HCT116 (cell line): Measurements from ENCODE around the gene CALN1. TPM values are rescaled to one million over a fixed set of nuclear protein-coding genes. Genes with fewer than 3 reads are reported as not detected.

Experiments
- ATAC-seq: fragments of 200-7000 bp; cut with Tn5 transposase; 2 replicates; pipeline ENCODE4 v1.9.1; 2020; ENCODE audit warnings: mild to moderate bottlenecking, moderate library complexity
- BruUV-seq: library from RNA; stranded (reverse); fragments of 400-500 nt; replicated peaks from 2 replicates; lab custom pipeline; 2021; lab: Mats Ljungman, UMichigan
- CTCF ChIA-PET: fragments of 300-600 bp; sonication (Branson Sonifier 250); formaldehyde crosslinking; loops from one replicate; lab custom pipeline; 2021; ENCODE audit warnings: antibody characterized with exemption; lab: Charles Lee
- POLR2A ChIA-PET: fragments of 300-600, 350-600 bp; sonication (Branson Sonifier 250); formaldehyde crosslinking; loops from one replicate; lab custom pipeline; 2021; ENCODE audit warnings: antibody characterized with exemption; lab: Charles Lee
- RAD21 ChIA-PET, 2 experiments: fragments of 300-600 bp; sonication (Branson Sonifier 250); formaldehyde crosslinking; loops; one replicate each; lab custom pipeline; 2023; ENCODE audit warnings: low total read pairs in 2 of 2; ENCODE audit not compliant: uncharacterized antibody in 2 of 2, unreplicated experiment in 2 of 2, low non-redundant PET in 1 of 2; lab: Charles Lee
- DNase-seq: peaks from one replicate; pipeline ENCODE4 v3.0.0-alpha.2; 2010; ENCODE audit warnings: low read depth, low spot score
- H2AFZ ChIP-seq: fragments of 200-600 bp; shearing (Covaris generic), sonication (generic); 2 replicates; pipeline ENCODE4 v1.6.1; 2017; ENCODE audit warnings: low read depth, mixed run types, mixed read lengths, antibody characterized with exemption, low read length; ENCODE audit not compliant: poor library complexity, severe bottlenecking
- H3K27ac ChIP-seq: 2 replicates; pipeline ENCODE4 v1.5.1; 2012; ENCODE audit warnings: low read depth, low read length
- H3K27me3 ChIP-seq: fragments of 200-600 bp; sonication (generic); 2 replicates; pipeline ENCODE4 v1.6.1; 2016; ENCODE audit warnings: mixed run types, low read length, mixed read lengths; ENCODE audit not compliant: insufficient read depth
- H3K36me3 ChIP-seq, 2 experiments: fragments of 200-500 bp in 1 of 2; fragments of 200-600 bp in 1 of 2; sonication (Bioruptor generic) in 1 of 2; sonication (generic) in 1 of 2; 2 replicates each; pipeline versions ENCODE4 v1.5.1 to v1.6.1; 2014 to 2016; ENCODE audit warnings: low read length in 2 of 2, inconsistent platforms in 1 of 2, mixed read lengths in 1 of 2, mixed run types in 1 of 2; ENCODE audit not compliant: insufficient read depth in 2 of 2, control insufficient read depth in 1 of 2
- H3K4me1 ChIP-seq, 2 experiments: fragments of 200-600 bp in 1 of 2; sonication (generic) in 1 of 2; 2 replicates each; pipeline versions ENCODE4 v1.5.1 to v1.6.1; 2012 to 2017; ENCODE audit warnings: low read length in 2 of 2, inconsistent platforms in 1 of 2, mild to moderate bottlenecking in 1 of 2, mixed read lengths in 1 of 2, mixed run types in 1 of 2, moderate library complexity in 1 of 2; ENCODE audit not compliant: insufficient read depth in 2 of 2, control insufficient read depth in 1 of 2
- H3K4me2 ChIP-seq: fragments of 200-600 bp; sonication (generic); 2 replicates; pipeline ENCODE4 v1.6.1; 2017; ENCODE audit warnings: mixed run types, low read length, mixed read lengths
- H3K4me3 ChIP-seq, 2 experiments: fragments of 200-600 bp in 1 of 2; sonication (generic) in 1 of 2; replicated peaks in 1 of 2; 2 replicates each; pipeline ENCODE4 v1.5.1; 2011 to 2016; ENCODE audit warnings: low read length in 2 of 2, control low read depth in 1 of 2, low read depth in 1 of 2, mild to moderate bottlenecking in 1 of 2, mixed read lengths in 1 of 2, mixed run types in 1 of 2
- H3K79me2 ChIP-seq: fragments of 200-600 bp; sonication (generic); 2 replicates; pipeline ENCODE4 v1.6.1; 2017; ENCODE audit warnings: mild to moderate bottlenecking, mixed run types, low read length, moderate library complexity, mixed read lengths; ENCODE audit not compliant: insufficient read depth
- H3K9ac ChIP-seq: fragments of 200-600 bp; sonication (generic); 2 replicates; pipeline ENCODE4 v1.6.1; 2016; ENCODE audit warnings: low read length, mixed read lengths
- H3K9me2 ChIP-seq: fragments of 200-600 bp; sonication (generic), shearing (Covaris generic); 2 replicates; pipeline ENCODE4 v1.6.1; 2017; ENCODE audit warnings: mixed run types, mild to moderate bottlenecking, moderate library complexity; ENCODE audit not compliant: insufficient read depth
- H3K9me3 ChIP-seq, 2 experiments: fragments of 200-500 bp in 1 of 2; fragments of 200-600 bp in 1 of 2; sonication (Bioruptor generic) in 1 of 2; sonication (generic) in 1 of 2; 2 replicates each; pipeline ENCODE4 v1.6.1; 2014 to 2017; ENCODE audit warnings: low read length in 2 of 2, mixed read lengths in 2 of 2, inconsistent platforms in 1 of 2, low read depth in 1 of 2, mild to moderate bottlenecking in 1 of 2, mixed run types in 1 of 2, moderate library complexity in 1 of 2; ENCODE audit not compliant: control insufficient read depth in 1 of 2, insufficient read depth in 1 of 2
- H4K20me1 ChIP-seq: fragments of 200-600 bp; sonication (generic), shearing (Covaris generic); 2 replicates; pipeline ENCODE4 v1.6.1; 2017; ENCODE audit warnings: mixed run types, mild to moderate bottlenecking, moderate library complexity; ENCODE audit not compliant: insufficient read depth
- CBX3 ChIP-seq: IDR thresholded peaks from 2 replicates; pipeline ENCODE4 v1.6.1; 2012; ENCODE audit warnings: low read depth
- CEBPB ChIP-seq: IDR thresholded peaks from 2 replicates; pipeline ENCODE4 v1.6.1; 2012; ENCODE audit warnings: low read depth
- EGR1 ChIP-seq: IDR thresholded peaks from 2 replicates; pipeline ENCODE4 v1.6.1; 2012; ENCODE audit warnings: low read depth
- ELF1 ChIP-seq: IDR thresholded peaks from 2 replicates; pipeline ENCODE4 v1.6.1; 2012; ENCODE audit warnings: low read depth, borderline replicate concordance
- EZH2 ChIP-seq: fragments of 200-600 bp; sonication (generic); IDR thresholded peaks from 2 replicates; pipeline ENCODE4 v1.6.1; 2017; ENCODE audit warnings: antibody characterized with exemption, mixed run types
- FOSL1 ChIP-seq: IDR thresholded peaks from 2 replicates; pipeline ENCODE4 v1.6.1; 2012; ENCODE audit warnings: low read depth
- JUND ChIP-seq: IDR thresholded peaks from 2 replicates; pipeline ENCODE4 v1.6.1; 2012
- POLR2A ChIP-seq: IDR thresholded peaks from 2 replicates; pipeline ENCODE4 v1.7.0; 2011; ENCODE audit warnings: borderline replicate concordance; ENCODE audit not compliant: insufficient read depth, insufficient read length; ENCODE audit errors: extremely low read depth
- RAD21 ChIP-seq: IDR thresholded peaks from 2 replicates; pipeline ENCODE4 v1.6.1; 2012; ENCODE audit warnings: low read depth, mild to moderate bottlenecking
- SIN3A ChIP-seq: IDR thresholded peaks from 2 replicates; pipeline ENCODE4 v1.6.1; 2012; ENCODE audit warnings: low read depth
- SP1 ChIP-seq: IDR thresholded peaks from 2 replicates; pipeline ENCODE4 v1.6.1; 2012; ENCODE audit warnings: low read depth
- TCF7L2 ChIP-seq: IDR thresholded peaks from 2 replicates; pipeline ENCODE4 v1.7.0; 2011; ENCODE audit warnings: borderline replicate concordance, inconsistent platforms; ENCODE audit not compliant: insufficient read depth, insufficient read length; ENCODE audit errors: extremely low read depth
- YY1 ChIP-seq: IDR thresholded peaks from 2 replicates; pipeline ENCODE4 v1.6.1; 2011; ENCODE audit warnings: low read length, low read depth, moderate library complexity, mild to moderate bottlenecking; ENCODE audit not compliant: insufficient replicate concordance; ENCODE audit errors: extremely low read depth
- ZFX ChIP-seq: fragments of 450-650 bp; IDR thresholded peaks from 2 replicates; pipeline ENCODE4 v1.6.1; 2017
- ZNF274 ChIP-seq: fragments of 200-500 bp; sonication (Bioruptor generic); IDR thresholded peaks from 2 replicates; pipeline ENCODE4 v1.6.1; 2014; ENCODE audit warnings: mild to moderate bottlenecking, low read depth, low read length, inconsistent platforms
- intact Hi-C: fragments of 100-400 bp; cut with micrococcal nuclease; formaldehyde crosslinking; loops from 2 replicates; pipeline ENCODE4 v1.10.0; 2022
- total RNA-seq: library from RNA; stranded (reverse); gene quantifications from one replicate; pipeline ENCODE4 v1.2.1, GENCODE V29; 2021; ENCODE audit not compliant: unreplicated experiment
- TF ChIP-seq, protein P1 (sequence below): IDR thresholded peaks from 2 replicates; pipeline ENCODE4 v1.6.1; 2012
- TF ChIP-seq, protein P2 (sequence below): IDR thresholded peaks from 2 replicates; pipeline ENCODE4 v1.6.1; 2011; ENCODE audit warnings: mild to moderate bottlenecking, low read length, moderate library complexity; ENCODE audit not compliant: insufficient replicate concordance; ENCODE audit errors: extremely low read depth
- TF ChIP-seq, protein P3 (sequence below), 3 experiments: fragments of 200-600 bp in 1 of 3; sonication (generic) in 1 of 3; IDR thresholded peaks in 2 of 3; conservative IDR thresholded peaks in 1 of 3; 2 replicates each; pipeline ENCODE4 v1.5.1; 2012 to 2017; ENCODE audit warnings: low read depth in 2 of 3, low read length in 2 of 3, antibody characterized with exemption in 1 of 3, borderline replicate concordance in 1 of 3, control low read depth in 1 of 3, mild to moderate bottlenecking in 1 of 3, mixed read lengths in 1 of 3, mixed run types in 1 of 3, moderate library complexity in 1 of 3; ENCODE audit not compliant: insufficient read depth in 1 of 3

CALN1 gene
- total RNA-seq, 1 experiment from 2014 or later, result 0.17 TPM

DNA sequence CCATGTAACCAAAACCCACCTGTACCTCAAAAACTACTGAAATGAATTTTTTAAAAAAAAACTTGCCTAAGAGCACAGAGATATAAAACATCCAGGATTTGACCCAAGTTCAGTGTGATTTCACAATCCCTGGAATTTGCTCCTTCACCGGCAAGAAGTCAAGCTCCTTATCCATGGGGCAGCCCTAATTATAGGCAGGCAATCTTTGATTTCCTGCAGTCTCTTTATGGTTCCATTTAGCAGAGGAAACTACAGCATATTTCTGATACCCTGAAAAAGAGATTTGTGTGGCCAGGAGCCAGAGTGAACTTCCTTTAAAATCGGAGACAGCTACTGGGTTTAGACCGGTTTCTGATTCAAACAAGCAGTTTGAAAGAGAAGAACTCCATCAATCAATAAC, 154.1 kb downstream of the CALN1 start:
- ATAC-seq, result no peak
- POLR2A ChIA-PET, result no interaction called here

DNA sequence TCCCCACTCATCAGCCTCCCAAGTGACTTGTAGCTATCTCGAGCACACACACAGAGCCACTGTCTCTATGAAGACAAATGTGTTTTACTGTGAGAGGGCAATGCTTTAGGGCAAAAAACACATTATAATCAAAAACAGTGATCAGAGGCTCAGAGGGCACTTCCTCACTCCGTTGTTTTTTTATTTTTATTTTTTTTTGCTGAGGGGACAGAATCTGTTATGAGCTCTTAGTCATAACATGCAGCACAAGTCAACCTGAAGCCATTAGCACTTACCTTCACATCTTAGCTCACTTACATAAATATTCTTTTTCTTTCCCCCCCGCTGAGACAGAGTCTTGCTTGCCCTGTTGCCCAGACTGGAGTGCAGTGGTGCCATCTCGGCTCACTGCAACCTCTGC, 157.7 kb downstream of the CALN1 start:
- RAD21 ChIA-PET, result no interaction called here
- Histone ChIP-seq H3K79me2 (no peaks in the 10 kb centered on the region), H3K4me1 (no peaks in the 10 kb centered on the region), H4K20me1 (no peaks in the 10 kb centered on the region), H3K4me2 (no peak overlapping the region), H3K9ac (no peak overlapping the region), H3K27ac (no peak overlapping the region), H3K9me2 (no peaks in the 10 kb centered on the region), H2AFZ (no peak overlapping the region), H3K4me3 (no peak overlapping the region), H3K9me3 (no peaks in the 10 kb centered on the region), H3K36me3 (no peaks in the 10 kb centered on the region), H3K27me3 (no peaks in the 10 kb centered on the region)
- no TSS peak for BruUV-seq
- intact Hi-C loops, result no loop called here
- CTCF ChIA-PET, result no interaction called here
- POLR2A ChIA-PET, result no interaction called here
- DNase-seq, result no peak
- no peak for ATAC-seq
- TF ChIP-seq JUND (no peak), ZFX (no peak), SIN3A (no peak), CBX3 (no peak), POLR2A (no peak), EGR1 (no peak), ZNF274 (no peak), ELF1 (no peak), SP1 (no peak), FOSL1 (no peak), RAD21 (no peak)
- TF ChIP-seq, protein P1, sequence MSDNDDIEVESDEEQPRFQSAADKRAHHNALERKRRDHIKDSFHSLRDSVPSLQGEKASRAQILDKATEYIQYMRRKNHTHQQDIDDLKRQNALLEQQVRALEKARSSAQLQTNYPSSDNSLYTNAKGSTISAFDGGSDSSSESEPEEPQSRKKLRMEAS, result no peak
- TF ChIP-seq, protein P2, sequence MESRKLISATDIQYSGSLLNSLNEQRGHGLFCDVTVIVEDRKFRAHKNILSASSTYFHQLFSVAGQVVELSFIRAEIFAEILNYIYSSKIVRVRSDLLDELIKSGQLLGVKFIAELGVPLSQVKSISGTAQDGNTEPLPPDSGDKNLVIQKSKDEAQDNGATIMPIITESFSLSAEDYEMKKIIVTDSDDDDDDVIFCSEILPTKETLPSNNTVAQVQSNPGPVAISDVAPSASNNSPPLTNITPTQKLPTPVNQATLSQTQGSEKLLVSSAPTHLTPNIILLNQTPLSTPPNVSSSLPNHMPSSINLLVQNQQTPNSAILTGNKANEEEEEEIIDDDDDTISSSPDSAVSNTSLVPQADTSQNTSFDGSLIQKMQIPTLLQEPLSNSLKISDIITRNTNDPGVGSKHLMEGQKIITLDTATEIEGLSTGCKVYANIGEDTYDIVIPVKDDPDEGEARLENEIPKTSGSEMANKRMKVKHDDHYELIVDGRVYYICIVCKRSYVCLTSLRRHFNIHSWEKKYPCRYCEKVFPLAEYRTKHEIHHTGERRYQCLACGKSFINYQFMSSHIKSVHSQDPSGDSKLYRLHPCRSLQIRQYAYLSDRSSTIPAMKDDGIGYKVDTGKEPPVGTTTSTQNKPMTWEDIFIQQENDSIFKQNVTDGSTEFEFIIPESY, result no peak

More for the DNA sequence above, 154.1 kb downstream of the CALN1 start:
- Histone ChIP-seq H3K4me2 (no peak overlapping the region), H3K27me3 (no peaks in the 10 kb centered on the region), H2AFZ (no peak overlapping the region), H3K4me3 (no peak overlapping the region), H3K4me1 (no peaks in the 10 kb centered on the region), H4K20me1 (no peaks in the 10 kb centered on the region), H3K9ac (no peak overlapping the region), H3K79me2 (no peaks in the 10 kb centered on the region), H3K36me3 (no peaks in the 10 kb centered on the region), H3K9me2 (no peaks in the 10 kb centered on the region), H3K27ac (no peak overlapping the region), H3K9me3 (no peaks in the 10 kb centered on the region)
- TF ChIP-seq ZFX (no peak), SIN3A (no peak), SP1 (no peak), YY1 (no peak), ZNF274 (no peak), POLR2A (no peak), CEBPB (no peak), TCF7L2 (no peak), EZH2 (no peak), EGR1 (no peak)
- TF ChIP-seq, protein P3, sequence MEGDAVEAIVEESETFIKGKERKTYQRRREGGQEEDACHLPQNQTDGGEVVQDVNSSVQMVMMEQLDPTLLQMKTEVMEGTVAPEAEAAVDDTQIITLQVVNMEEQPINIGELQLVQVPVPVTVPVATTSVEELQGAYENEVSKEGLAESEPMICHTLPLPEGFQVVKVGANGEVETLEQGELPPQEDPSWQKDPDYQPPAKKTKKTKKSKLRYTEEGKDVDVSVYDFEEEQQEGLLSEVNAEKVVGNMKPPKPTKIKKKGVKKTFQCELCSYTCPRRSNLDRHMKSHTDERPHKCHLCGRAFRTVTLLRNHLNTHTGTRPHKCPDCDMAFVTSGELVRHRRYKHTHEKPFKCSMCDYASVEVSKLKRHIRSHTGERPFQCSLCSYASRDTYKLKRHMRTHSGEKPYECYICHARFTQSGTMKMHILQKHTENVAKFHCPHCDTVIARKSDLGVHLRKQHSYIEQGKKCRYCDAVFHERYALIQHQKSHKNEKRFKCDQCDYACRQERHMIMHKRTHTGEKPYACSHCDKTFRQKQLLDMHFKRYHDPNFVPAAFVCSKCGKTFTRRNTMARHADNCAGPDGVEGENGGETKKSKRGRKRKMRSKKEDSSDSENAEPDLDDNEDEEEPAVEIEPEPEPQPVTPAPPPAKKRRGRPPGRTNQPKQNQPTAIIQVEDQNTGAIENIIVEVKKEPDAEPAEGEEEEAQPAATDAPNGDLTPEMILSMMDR (IDR thresholded peaks at IDR 0.05 in 2 of 3, conservative IDR thresholded peaks at IDR 0.05 in 1 of 3; ENCODE audit: borderline replicate concordance in 1 of 3, insufficient read depth in 1 of 3, low read depth in 2 of 3, low read length in 2 of 3), result no peak
- ChIA-PET CTCF (no interaction called here), RAD21 (no interaction called here)
- intact Hi-C loops, result no loop called here
- DNase-seq, result no peak
- no TSS peak for BruUV-seq
